HepG2 (cell line): Measurements from ENCODE around the gene CLEC18C. TPM values are rescaled to one million over a fixed set of nuclear protein-coding genes. Genes with fewer than 3 reads are reported as not detected.
A peak's percentile ranks its signal among the peaks of the same experiment; 100 is the strongest.

Source experiments
- AGO2 ChIP-seq: fragments of 200-400 bp; formaldehyde crosslinking; optimal IDR thresholded peaks from 2 replicates; pipeline ENCODE3; 2017; ENCODE audit warnings: mild to moderate bottlenecking, low read depth, low read length, moderate library complexity
- ARNT2 ChIP-seq: sonication (generic); formaldehyde crosslinking; IDR thresholded peaks from 2 replicates; pipeline ENCODE4 v1.8.0; 2022; ENCODE audit warnings: mild to moderate bottlenecking, low read depth, missing genetic modification reagents, moderate library complexity
- BCL6 ChIP-seq: IDR thresholded peaks from 2 replicates; pipeline ENCODE4 v1.6.1; 2016; ENCODE audit warnings: missing genetic modification reagents, missing compliant biosample characterization
- ESRRA ChIP-seq: sonication (generic); formaldehyde crosslinking; IDR thresholded peaks from 2 replicates; pipeline ENCODE4 v1.5.1; 2020; ENCODE audit warnings: mild to moderate bottlenecking, low read depth, missing genetic modification reagents
- FUBP1 ChIP-seq: sonication (generic); formaldehyde crosslinking; IDR thresholded peaks from 2 replicates; pipeline ENCODE4 v1.5.1; 2020; ENCODE audit warnings: missing genetic modification reagents, mild to moderate bottlenecking, borderline replicate concordance
- GFI1 ChIP-seq: sonication (generic); formaldehyde crosslinking; IDR thresholded peaks from 2 replicates; pipeline ENCODE4 v1.5.0; 2020; ENCODE audit warnings: missing genetic modification reagents, mild to moderate bottlenecking, borderline replicate concordance
- KDM6A ChIP-seq: IDR thresholded peaks from 2 replicates; pipeline ENCODE4 v1.6.1; 2016; ENCODE audit warnings: low read depth
- KLF15 ChIP-seq: sonication (generic); formaldehyde crosslinking; IDR thresholded peaks from 2 replicates; pipeline ENCODE4 v1.8.1; 2023; ENCODE audit warnings: borderline replicate concordance, mild to moderate bottlenecking, inconsistent platforms, missing genetic modification reagents, mixed read lengths
- MTF2 ChIP-seq: sonication (generic); formaldehyde crosslinking; IDR thresholded peaks from 2 replicates; pipeline ENCODE4 v1.5.0; 2020; ENCODE audit warnings: missing genetic modification reagents, borderline replicate concordance
- NFATC3 ChIP-seq: sonication (generic); formaldehyde crosslinking; IDR thresholded peaks from 2 replicates; pipeline ENCODE4 v1.5.1; 2020; ENCODE audit warnings: mild to moderate bottlenecking, missing genetic modification reagents
- PCBP1 ChIP-seq: fragments of 200-400 bp; formaldehyde crosslinking; IDR thresholded peaks from 2 replicates; pipeline ENCODE4 v1.6.1; 2017; ENCODE audit warnings: mild to moderate bottlenecking, low read depth, low read length, borderline replicate concordance
- POGK ChIP-seq: sonication (generic); formaldehyde crosslinking; conservative IDR thresholded peaks from 2 replicates; pipeline ENCODE4 v1.8.0; 2022; ENCODE audit warnings: mild to moderate bottlenecking, moderate library complexity, missing genetic modification reagents
- SMAD9 ChIP-seq: sonication (generic); formaldehyde crosslinking; IDR thresholded peaks from 2 replicates; pipeline ENCODE4 v1.5.1; 2020; ENCODE audit warnings: mild to moderate bottlenecking, missing genetic modification reagents
- ZHX1 ChIP-seq: sonication (generic); formaldehyde crosslinking; IDR thresholded peaks from 2 replicates; pipeline ENCODE4 v1.8.1; 2022; ENCODE audit warnings: low read depth, mild to moderate bottlenecking, missing genetic modification reagents
- ZMYM3 ChIP-seq: sonication (generic); formaldehyde crosslinking; IDR thresholded peaks from 2 replicates; pipeline ENCODE4 v1.5.1; 2020; ENCODE audit warnings: mild to moderate bottlenecking, missing genetic modification reagents
- ZNF768 ChIP-seq: sonication (generic); formaldehyde crosslinking; IDR thresholded peaks from 2 replicates; pipeline ENCODE4 v1.4.0; 2020; ENCODE audit warnings: missing genetic modification reagents
- ZNF816 ChIP-seq: sonication (generic); formaldehyde crosslinking; IDR thresholded peaks from 2 replicates; pipeline ENCODE4 v1.8.0; 2022; ENCODE audit warnings: missing genetic modification reagents, mild to moderate bottlenecking, borderline replicate concordance
- ZSCAN22 ChIP-seq: sonication (generic); formaldehyde crosslinking; IDR thresholded peaks from 2 replicates; pipeline ENCODE4 v1.4.0; 2020; ENCODE audit warnings: mild to moderate bottlenecking, missing genetic modification reagents
- polyA plus RNA-seq, 8 experiments: library from polyadenylated mRNA; depleted of rRNA in 3 of 8; stranded (reverse) in 7 of 8; unstranded in 1 of 8; fragments of >200 nt; fragmentation: Illumina TruSeq in 4 of 8; extraction: Trizol in 4 of 8; gene quantifications; 2 replicates each; pipeline versions ENCODE4 v1.2.1 to v1.2.3, GENCODE V29; 2011 to 2016; ENCODE audit warnings: low read depth in 4 of 8, missing spikeins in 1 of 8, mixed read lengths in 1 of 8; ENCODE audit not compliant: insufficient read depth in 1 of 8
- total RNA-seq, 5 experiments: library from RNA; depleted of rRNA; stranded (reverse); fragments of >200 nt; fragmentation: Illumina TruSeq; extraction: Trizol; gene quantifications; 2 replicates each; pipeline ENCODE4 v1.2.3, GENCODE V29; 2016; ENCODE audit warnings: low read depth in 1 of 5
- TF ChIP-seq, protein P1 (sequence below): sonication (generic); formaldehyde crosslinking; conservative IDR thresholded peaks from 2 replicates; pipeline ENCODE4 v1.8.0; 2022; ENCODE audit warnings: low read depth, missing genetic modification reagents
- TF ChIP-seq, protein P2 (sequence below): sonication (generic); formaldehyde crosslinking; IDR thresholded peaks from 2 replicates; pipeline ENCODE4 v1.5.0; 2020; ENCODE audit warnings: missing genetic modification reagents

The CLEC18C gene
- total and polyA plus RNA-seq, 2 of the 13 experiments (the other 11 are each of a cell fraction or from before 2014, with no cell fraction given) = 0.15 to 0.29 TPM

DNA sequence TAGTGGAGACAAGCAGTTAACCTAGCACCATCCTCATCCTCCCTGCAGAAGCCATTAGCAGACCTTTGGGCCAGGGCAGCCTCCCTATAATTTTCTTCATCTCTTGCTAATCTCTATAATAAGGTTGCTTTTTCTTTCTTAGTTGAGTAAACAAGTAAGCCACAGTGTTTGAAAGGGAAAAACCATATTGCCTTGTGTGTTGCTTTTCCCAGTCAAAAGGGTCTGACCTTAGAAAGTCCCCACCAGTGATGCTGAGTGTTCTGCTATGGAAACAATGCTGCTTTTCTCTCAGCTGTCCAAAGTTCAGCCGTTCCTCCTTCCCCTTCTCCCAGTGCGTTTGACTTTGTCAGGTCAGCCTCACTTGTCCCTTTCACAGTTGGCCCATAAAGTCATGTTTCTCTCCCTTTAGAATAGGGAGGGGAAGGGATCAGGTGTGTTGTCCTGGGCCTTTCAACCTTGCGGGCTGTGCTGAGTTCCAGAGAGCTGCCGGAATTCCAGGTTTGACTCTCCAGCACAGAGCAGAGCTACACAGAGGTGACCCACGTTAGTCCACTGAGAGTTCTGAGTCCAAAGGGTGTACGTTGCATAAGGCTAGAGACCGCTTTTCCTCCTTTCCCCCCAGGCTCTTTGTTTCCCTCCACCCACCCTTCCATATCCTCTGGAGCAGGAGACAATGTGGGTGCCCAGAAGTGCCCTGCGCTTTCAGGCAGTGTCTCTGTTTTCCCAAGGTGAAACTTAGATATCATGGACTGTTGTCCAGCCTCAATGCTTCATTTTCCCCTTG is 15.9 kb upstream of the CLEC18C start (continued):
- no peak for TF ChIP-seq ZSCAN22 (CRISPR knock-in tag)
- no peak for TF ChIP-seq NFATC3 (CRISPR knock-in tag)
- TF ChIP-seq SMAD9 (CRISPR knock-in tag) = no peak
- peak; percentile 92 for TF ChIP-seq GFI1
- TF ChIP-seq BCL6 = no peak; the same call in none of the 2 replicates
- TF ChIP-seq FUBP1 (CRISPR knock-in tag) = no peak
- peak; percentile 49; the same call in 1 of the 2 replicates for TF ChIP-seq POGK (CRISPR knock-in tag)
- no peak; the same call in 1 of the 2 replicates for TF ChIP-seq KLF15
- TF ChIP-seq ESRRA (CRISPR knock-in tag) = peak; percentile 99
- TF ChIP-seq PCBP1 = no peak
- TF ChIP-seq ARNT2 = no peak
- no peak for TF ChIP-seq AGO2
- TF ChIP-seq KDM6A = peak; percentile 94
- TF ChIP-seq ZNF816 = no peak
- no peak; the same call in none of the 2 replicates for TF ChIP-seq ZMYM3 (CRISPR knock-in tag)
- TF ChIP-seq MTF2 (CRISPR knock-in tag) = no peak
- no peak for TF ChIP-seq ZHX1 (CRISPR knock-in tag)
- TF ChIP-seq, protein P1, sequence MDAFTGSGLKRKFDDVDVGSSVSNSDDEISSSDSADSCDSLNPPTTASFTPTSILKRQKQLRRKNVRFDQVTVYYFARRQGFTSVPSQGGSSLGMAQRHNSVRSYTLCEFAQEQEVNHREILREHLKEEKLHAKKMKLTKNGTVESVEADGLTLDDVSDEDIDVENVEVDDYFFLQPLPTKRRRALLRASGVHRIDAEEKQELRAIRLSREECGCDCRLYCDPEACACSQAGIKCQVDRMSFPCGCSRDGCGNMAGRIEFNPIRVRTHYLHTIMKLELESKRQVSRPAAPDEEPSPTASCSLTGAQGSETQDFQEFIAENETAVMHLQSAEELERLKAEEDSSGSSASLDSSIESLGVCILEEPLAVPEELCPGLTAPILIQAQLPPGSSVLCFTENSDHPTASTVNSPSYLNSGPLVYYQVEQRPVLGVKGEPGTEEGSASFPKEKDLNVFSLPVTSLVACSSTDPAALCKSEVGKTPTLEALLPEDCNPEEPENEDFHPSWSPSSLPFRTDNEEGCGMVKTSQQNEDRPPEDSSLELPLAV (CRISPR knock-in tag) = no peak
- TF ChIP-seq ZNF768 (CRISPR knock-in tag) = peak; percentile 58
- TF ChIP-seq, protein P2, sequence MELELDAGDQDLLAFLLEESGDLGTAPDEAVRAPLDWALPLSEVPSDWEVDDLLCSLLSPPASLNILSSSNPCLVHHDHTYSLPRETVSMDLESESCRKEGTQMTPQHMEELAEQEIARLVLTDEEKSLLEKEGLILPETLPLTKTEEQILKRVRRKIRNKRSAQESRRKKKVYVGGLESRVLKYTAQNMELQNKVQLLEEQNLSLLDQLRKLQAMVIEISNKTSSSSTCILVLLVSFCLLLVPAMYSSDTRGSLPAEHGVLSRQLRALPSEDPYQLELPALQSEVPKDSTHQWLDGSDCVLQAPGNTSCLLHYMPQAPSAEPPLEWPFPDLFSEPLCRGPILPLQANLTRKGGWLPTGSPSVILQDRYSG (CRISPR knock-in tag) = no peak
